Measurements from ENCODE around the gene DIPK1B.

GRCh38 chr9:136759001-136759400 lies 46.6 kb downstream of the DIPK1B start:
- TF ChIP-seq CTCF (IDR thresholded peaks at IDR 0.05) (no peak), POLR2A (IDR thresholded peaks at IDR 0.05) (no peak)
